NT2/D1 (cell line): ENCODE data around the gene PARP3.

ENCODE experiments used
- SUZ12 ChIP-seq: IDR thresholded peaks from 2 replicates; pipeline ENCODE4 v1.6.1; 2011; ENCODE audit not compliant: insufficient read length, insufficient read depth; ENCODE audit errors: extremely low read depth
- YY1 ChIP-seq: IDR thresholded peaks from 2 replicates; pipeline ENCODE4 v1.6.1; 2011; ENCODE audit not compliant: insufficient read length, insufficient read depth
- ZNF274 ChIP-seq: IDR thresholded peaks from 2 replicates; pipeline ENCODE4 v1.6.1; 2011; ENCODE audit warnings: mild to moderate bottlenecking, low read depth, low read length

- TF ChIP-seq YY1 (no peak), SUZ12 (no peak), ZNF274 (no peak)
These were observed 2.4 kb downstream of the PARP3 start for GRCh38 chr3:51944451-51945021.
